PC-3 (cell line): Measurements from ENCODE around the gene NEU4. TPM values are rescaled to one million over a fixed set of nuclear protein-coding genes. Genes with fewer than 3 reads are reported as not detected.
"Not testable (repeated sequence)": the region's sequence is repeated elsewhere in the genome, so short reads cannot be mapped to it uniquely, and the experiment has no call there.

ENCODE experiments used
- ATAC-seq: fragments of 200-7000 bp; cut with Tn5 transposase; 2 replicates; pipeline ENCODE4 v1.9.1; 2020; ENCODE audit warnings: mild to moderate bottlenecking, moderate library complexity
- Bru-seq: library from RNA; stranded (reverse); fragments of 400-500 nt; gene quantifications from one replicate; lab custom pipeline; 2021; lab: Mats Ljungman, UMichigan
- BruChase-seq, 2 experiments: library from RNA; stranded (reverse); fragments of 400-500 nt; gene quantifications; one replicate each; lab custom pipeline; 2021; lab: Mats Ljungman, UMichigan
- BruUV-seq: library from RNA; stranded (reverse); fragments of 400-500 nt; replicated peaks from 2 replicates; lab custom pipeline; 2021; lab: Mats Ljungman, UMichigan
- CTCF ChIA-PET: fragments of 300-600 bp; sonication (Branson Sonifier 250); formaldehyde crosslinking; loops from one replicate; lab custom pipeline; 2022; ENCODE audit warnings: antibody characterized with exemption; lab: Charles Lee
- POLR2A ChIA-PET: fragments of 300-600 bp; sonication (Branson Sonifier 250); formaldehyde crosslinking; loops from one replicate; lab custom pipeline; 2022; ENCODE audit warnings: antibody characterized with exemption; ENCODE audit not compliant: unreplicated experiment; lab: Charles Lee
- DNase-seq: peaks from one replicate; pipeline ENCODE4 v3.0.0-alpha.2; 2015
- H2AFZ ChIP-seq: fragments of 300-600 bp; sonication (generic); 2 replicates; pipeline ENCODE4 v1.6.0; 2016; ENCODE audit warnings: antibody characterized with exemption, low read length
- H3F3A ChIP-seq: fragments of 300-600 bp; sonication (generic); one replicate; pipeline ENCODE4 v1.6.0; 2017; ENCODE audit warnings: antibody characterized with exemption, low read length, control low read depth, mild to moderate bottlenecking; ENCODE audit not compliant: unreplicated experiment
- H3K27ac ChIP-seq: fragments of 300-600 bp; sonication (generic); 2 replicates; pipeline ENCODE4 v1.5.1; 2016; ENCODE audit warnings: mild to moderate bottlenecking, low read length
- H3K27me3 ChIP-seq: fragments of 300-600 bp; sonication (generic); 2 replicates; pipeline ENCODE4 v1.6.1; 2016; ENCODE audit warnings: low read length, mixed read lengths
- H3K36me3 ChIP-seq: fragments of 300-600 bp; sonication (generic); 2 replicates; pipeline ENCODE4 v1.6.1; 2016; ENCODE audit warnings: low read depth, mixed run types, low read length, mixed read lengths
- H3K4me1 ChIP-seq: fragments of 300-600 bp; sonication (generic); 2 replicates; pipeline ENCODE4 v1.5.1; 2016; ENCODE audit warnings: low read length; ENCODE audit not compliant: insufficient read depth
- H3K4me2 ChIP-seq: fragments of 300-600 bp; sonication (generic); 2 replicates; pipeline ENCODE4 v1.6.0; 2016; ENCODE audit warnings: low read length
- H3K4me3 ChIP-seq: fragments of 300-600 bp; sonication (generic); 2 replicates; pipeline ENCODE4 v1.5.1; 2016; ENCODE audit warnings: mild to moderate bottlenecking, low read length, mixed read lengths
- H3K79me2 ChIP-seq: fragments of 300-600 bp; sonication (generic); 2 replicates; pipeline ENCODE4 v1.6.1; 2017; ENCODE audit warnings: low read length, mixed read lengths
- H3K9ac ChIP-seq: fragments of 300-600 bp; sonication (generic); 2 replicates; pipeline ENCODE4 v1.6.0; 2016; ENCODE audit warnings: mild to moderate bottlenecking, low read length
- H3K9me2 ChIP-seq: fragments of 300-600 bp; sonication (generic); replicated peaks from 2 replicates; pipeline ENCODE4 v1.6.1; 2016; ENCODE audit warnings: mixed run types, low read length, mixed read lengths
- H3K9me3 ChIP-seq: fragments of 300-600 bp; sonication (generic); 2 replicates; pipeline ENCODE4 v1.6.1; 2016; ENCODE audit warnings: low read length, mixed read lengths
- H4K20me1 ChIP-seq: fragments of 300-600 bp; sonication (generic); 2 replicates; pipeline ENCODE4 v1.6.1; 2016; ENCODE audit warnings: low read length, mixed read lengths
- CTCF ChIP-seq: fragments of 300-600 bp; sonication (generic); conservative IDR thresholded peaks from 2 replicates; pipeline ENCODE4 v1.5.1; 2017; ENCODE audit warnings: antibody characterized with exemption, low read depth, mild to moderate bottlenecking, low read length
- EZH2 ChIP-seq: fragments of 300-600 bp; sonication (generic); IDR thresholded peaks from one replicate; pipeline ENCODE4 v1.6.1; 2017; ENCODE audit warnings: antibody characterized with exemption, mild to moderate bottlenecking, low read length; ENCODE audit not compliant: unreplicated experiment
- EZH2phosphoT487 ChIP-seq: fragments of 300-600 bp; sonication (generic); IDR thresholded peaks from 2 replicates; pipeline ENCODE4 v1.6.1; 2018; ENCODE audit warnings: mild to moderate bottlenecking, antibody characterized with exemption, low read length, borderline replicate concordance
- intact Hi-C: fragments of 100-400 bp; cut with micrococcal nuclease; formaldehyde crosslinking; loops from 2 replicates; pipeline ENCODE4 v1.9.0; 2023
- long read RNA-seq: library from polyadenylated mRNA; unstranded; transcript quantifications from one replicate; pipeline ENCODE4 v2.0.0, GENCODE V29; 2021; ENCODE audit not compliant: unreplicated experiment
- total RNA-seq: library from RNA; depleted of rRNA; stranded (reverse); fragments of >200 nt; gene quantifications from 2 replicates; pipeline ENCODE4 v1.2.3, GENCODE V29; 2014; rRNA removed

Gene NEU4
- total RNA-seq (not detected in 2 replicates), Bru-seq, nascent RNA (not detected), BruChase-seq, experiment 1, labeled RNA remaining after a 6-hour chase (percentile 29 among the genes with signal in this experiment), BruChase-seq, experiment 2, labeled RNA remaining after a 2-hour chase (percentile 20 among the genes with signal in this experiment)
- long read RNA-seq, result 0 reads

- H3K27me3 ChIP-seq, result no peaks in the 10 kb centered on the region
- CTCF ChIA-PET, result no interaction called here
- H3F3A ChIP-seq, result no peaks in the 10 kb centered on the region
- H3K9me3 ChIP-seq, result no peaks in the 10 kb centered on the region
- no peak within 1 kb of the TSS for H3K4me2 ChIP-seq
- no peak within 1 kb of the TSS for H2AFZ ChIP-seq
- no peak for DNase-seq
- H3K36me3 ChIP-seq, result no peaks in the 10 kb centered on the region
- BruUV-seq, result no TSS peak
- TF ChIP-seq EZH2phosphoT487, result no peak
- no peak for TF ChIP-seq EZH2
- TF ChIP-seq CTCF, result no peak
- H3K4me1 ChIP-seq, result peaks cover 6% of the 10 kb centered on the region; the same call in 1 of the 2 replicates
- POLR2A ChIA-PET, result no interaction called here
- H4K20me1 ChIP-seq, result no peaks in the 10 kb centered on the region
- H3K27ac ChIP-seq, result no peak within 1 kb of the TSS
- no peaks in the 10 kb centered on the region for H3K9me2 ChIP-seq
- H3K79me2 ChIP-seq, result no peaks in the 10 kb centered on the region
- ATAC-seq, result no peak
- intact Hi-C loops, result no loop called here
- H3K9ac ChIP-seq, result no peak within 1 kb of the TSS
- no peak within 1 kb of the TSS for H3K4me3 ChIP-seq
These were observed at the start of gene NEU4 for GRCh38 chr2:241808721-241809382. NEU4 (plus strand) TSS chr2:241809193; CDS start chr2:241814485, 5,292 bp downstream.

- H3F3A ChIP-seq, H3K4me3 ChIP-seq, BruUV-seq, H3K27me3 ChIP-seq, DNase-seq, H3K27ac ChIP-seq, H3K36me3 ChIP-seq, H3K9me2 ChIP-seq, H4K20me1 ChIP-seq, CTCF ChIA-PET, H3K9me3 ChIP-seq, H3K4me2 ChIP-seq, POLR2A ChIA-PET, ATAC-seq, H2AFZ ChIP-seq, intact Hi-C loops, H3K79me2 ChIP-seq, H3K9ac ChIP-seq: not testable (repeated sequence)
- peaks cover 13% of the 10 kb centered on the region for H3K4me1 ChIP-seq
These were observed 49.1 kb upstream of the NEU4 start for GRCh38 chr2:241759893-241760292.

- POLR2A ChIA-PET, result no interaction called here
- no peaks in the 10 kb centered on the region for H3K79me2 ChIP-seq
These were observed 48.7 kb upstream of the NEU4 start for GRCh38 chr2:241760301-241760771.

More at GRCh38 chr2:241760301-241760771, 48.7 kb upstream of the NEU4 start:
- Histone ChIP-seq H3K9me2 (no peaks in the 10 kb centered on the region), H3K4me1 (peaks cover 13% of the 10 kb centered on the region), H2AFZ (no peak overlapping the region), H3K27ac (no peak overlapping the region), H3K9ac (no peak overlapping the region), H3K36me3 (peaks cover 9% of the 10 kb centered on the region), H3K4me2 (no peak overlapping the region), H3K27me3 (no peaks in the 10 kb centered on the region), H3F3A (peaks cover 8% of the 10 kb centered on the region), H3K4me3 (no peak overlapping the region), H3K9me3 (no peaks in the 10 kb centered on the region), H4K20me1 (no peaks in the 10 kb centered on the region)
- no TSS peak for BruUV-seq
- DNase-seq (no peak), ATAC-seq (no peak)
- TF ChIP-seq EZH2phosphoT487 (no peak), CTCF (no peak), EZH2 (no peak)
- intact Hi-C loops, result no loop called here
- CTCF ChIA-PET, result no interaction called here
